BLaER1 treated with 17β-estradiol and CSF1 and Interleukin-3, amounts not matched to agents 10 nM and 100 nM (cell line): Measurements from ENCODE around the gene TUSC2.

Experiments used
- H3K27ac ChIP-seq, 11 experiments: shearing (Covaris generic); formaldehyde crosslinking; 2 replicates each; pipeline ENCODE4 v1.8.1; 2022
- H3K27me3 ChIP-seq, 11 experiments: shearing (Covaris generic); formaldehyde crosslinking; 2 replicates each; pipeline ENCODE4 v1.8.1; 2022
- H3K36me3 ChIP-seq, 11 experiments: shearing (Covaris generic); formaldehyde crosslinking; 2 replicates each; pipeline ENCODE4 v1.8.1; 2022
- H3K4me1 ChIP-seq, 10 experiments: shearing (Covaris generic); formaldehyde crosslinking; 2 replicates each; pipeline ENCODE4 v1.8.1; 2022
- H3K4me2 ChIP-seq, 11 experiments: shearing (Covaris generic); formaldehyde crosslinking; 2 replicates each; pipeline ENCODE4 v1.8.1; 2022
- H3K4me3 ChIP-seq, 10 experiments: shearing (Covaris generic); formaldehyde crosslinking; 2 replicates each; pipeline ENCODE4 v1.8.1; 2022
- H3K9ac ChIP-seq, 11 experiments: shearing (Covaris generic); formaldehyde crosslinking; 2 replicates each; pipeline ENCODE4 v1.8.1; 2022
- H3K9me3 ChIP-seq, 11 experiments: shearing (Covaris generic); formaldehyde crosslinking; replicated peaks in 1 of 11; 2 replicates each; pipeline ENCODE4 v1.8.1; 2022
- H4K20me1 ChIP-seq, 11 experiments: shearing (Covaris generic); formaldehyde crosslinking; 2 replicates each; pipeline ENCODE4 v1.8.1; 2022
- Cebpa-rat ChIP-seq, 11 experiments: shearing (Covaris generic); IDR thresholded peaks; 2 replicates each; pipeline ENCODE4 v1.8.1; 2022

Gene TUSC2

GRCh38 chr3:50300681-50301254 is 27.3 kb downstream of the TUSC2 start:
- no peaks in the 10 kb centered on the region for H3K27me3 ChIP-seq
- peaks cover 24 to 46% (median 26%) of the 10 kb centered on the region in 10 experiments for H3K4me1 ChIP-seq
- H3K4me3 ChIP-seq = peak overlapping the region in 2 of 10 experiments; percentile 60 to 71; a peak in 2 of 20 replicates
- H3K4me2 ChIP-seq = peak overlapping the region; percentile 82 to 98 (median 92); a peak in 19 of 22 replicates
- peaks cover 0 to 10% (median 0%) of the 10 kb centered on the region in 11 experiments; a peak in 2 of 22 replicates for H3K36me3 ChIP-seq
- TF ChIP-seq Cebpa-rat (IDR thresholded peaks at IDR 0.05) = no peak
- peaks cover 0 to 14% (median 0%) of the 10 kb centered on the region in 11 experiments; a peak in 5 of 22 replicates for H4K20me1 ChIP-seq
- H3K9ac ChIP-seq = peak overlapping the region in 5 of 11 experiments; percentile 20 to 84 (median 74); a peak in 6 of 22 replicates
- H3K9me3 ChIP-seq = peaks cover 0 to 2% (median 0%) of the 10 kb centered on the region in 11 experiments; a peak in 1 of 22 replicates
- peak overlapping the region in 8 of 11 experiments; percentile 17 to 87 (median 68); a peak in 8 of 22 replicates for H3K27ac ChIP-seq

GRCh38 chr3:50299929-50300680 is 27.9 kb downstream of the TUSC2 start:
- TF ChIP-seq Cebpa-rat (IDR thresholded peaks at IDR 0.05) = no peak
- Histone ChIP-seq H3K9me3 (no peaks in the 10 kb centered on the region), H3K4me1 (peaks cover 24 to 46% (median 26%) of the 10 kb centered on the region in 10 experiments), H3K36me3 (peaks cover 0 to 10% (median 0%) of the 10 kb centered on the region in 11 experiments; a peak in 2 of 22 replicates), H4K20me1 (peaks cover 0 to 14% (median 0%) of the 10 kb centered on the region in 11 experiments; a peak in 5 of 22 replicates), H3K9ac (peak overlapping the region; percentile 72 to 87 (median 75)), H3K4me3 (peak overlapping the region; percentile 51 to 84 (median 66)), H3K27ac (peak overlapping the region; percentile 25 to 87 (median 67); a peak in 20 of 22 replicates), H3K27me3 (no peaks in the 10 kb centered on the region), H3K4me2 (peak overlapping the region; percentile 82 to 98 (median 92))

GRCh38 chr3:50299638-50299928 is 28.4 kb downstream of the TUSC2 start:
- Histone ChIP-seq H3K4me3 (peak overlapping the region; percentile 51 to 84 (median 66)), H4K20me1 (peaks cover 0 to 14% (median 0%) of the 10 kb centered on the region in 11 experiments; a peak in 5 of 22 replicates), H3K27ac (peak overlapping the region; percentile 25 to 87 (median 67); a peak in 20 of 22 replicates), H3K4me1 (peaks cover 24 to 46% (median 26%) of the 10 kb centered on the region in 10 experiments), H3K4me2 (peak overlapping the region; percentile 82 to 98 (median 92)), H3K36me3 (peaks cover 0 to 10% (median 0%) of the 10 kb centered on the region in 11 experiments; a peak in 2 of 22 replicates), H3K27me3 (no peaks in the 10 kb centered on the region), H3K9me3 (no peaks in the 10 kb centered on the region), H3K9ac (peak overlapping the region; percentile 72 to 87 (median 75))
- TF ChIP-seq Cebpa-rat (IDR thresholded peaks at IDR 0.05) = no peak

GRCh38 chr3:50298836-50299637 is 29.0 kb downstream of the TUSC2 start, which contains the start of the genes HYAL3 and NAA80:
Gene HYAL3, minus strand, starts transcription at chr3:50299405. Its CDS starts 3,803 bp downstream, at chr3:50295602.
Gene NAA80, minus strand, starts transcription at chr3:50299405. Its CDS starts 1,942 bp downstream, at chr3:50297463.
- H4K20me1 ChIP-seq = peaks cover 0 to 14% (median 0%) of the 10 kb centered on the region in 11 experiments; a peak in 5 of 22 replicates
- no peak for TF ChIP-seq Cebpa-rat (IDR thresholded peaks at IDR 0.05)
- peak within 1 kb of the TSS; percentile 75 to 87 (median 81) for H3K9ac ChIP-seq
- H3K4me2 ChIP-seq = peak within 1 kb of the TSS; percentile 95 to 99 (median 98)
- peaks cover 0 to 10% (median 0%) of the 10 kb centered on the region in 11 experiments; a peak in 2 of 22 replicates for H3K36me3 ChIP-seq
- no peaks in the 10 kb centered on the region for H3K27me3 ChIP-seq
- H3K4me3 ChIP-seq = peak within 1 kb of the TSS; percentile 66 to 84 (median 74)
- peaks cover 24 to 46% (median 26%) of the 10 kb centered on the region in 10 experiments for H3K4me1 ChIP-seq
- H3K27ac ChIP-seq = peak within 1 kb of the TSS; percentile 42 to 87 (median 78); a peak in 21 of 22 replicates
- H3K9me3 ChIP-seq = no peaks in the 10 kb centered on the region

- Histone ChIP-seq H3K27me3 (no peaks in the 10 kb centered on the region), H3K36me3 (peaks cover 0 to 10% (median 0%) of the 10 kb centered on the region in 11 experiments; a peak in 2 of 22 replicates), H3K4me3 (peak overlapping the region; percentile 66 to 84 (median 74)), H3K9ac (peak overlapping the region; percentile 75 to 87 (median 81)), H3K9me3 (no peaks in the 10 kb centered on the region), H3K4me2 (peak overlapping the region; percentile 82 to 99 (median 98)), H4K20me1 (peaks cover 0 to 14% (median 0%) of the 10 kb centered on the region in 11 experiments; a peak in 5 of 22 replicates), H3K4me1 (peaks cover 27 to 44% (median 31%) of the 10 kb centered on the region in 10 experiments), H3K27ac (peak overlapping the region; percentile 42 to 86 (median 77); a peak in 21 of 22 replicates)
- TF ChIP-seq Cebpa-rat (IDR thresholded peaks at IDR 0.05) = no peak
Measured at GRCh38 chr3:50297896-50298725, 29.9 kb downstream of the TUSC2 start.

- Histone ChIP-seq H4K20me1 (peaks cover 0 to 14% (median 0%) of the 10 kb centered on the region in 11 experiments; a peak in 5 of 22 replicates), H3K27me3 (no peaks in the 10 kb centered on the region), H3K9ac (peak overlapping the region in 2 of 11 experiments; percentile 77 to 84; a peak in 4 of 22 replicates), H3K36me3 (peaks cover 0 to 10% (median 0%) of the 10 kb centered on the region in 11 experiments; a peak in 2 of 22 replicates), H3K9me3 (no peaks in the 10 kb centered on the region), H3K4me1 (peaks cover 34 to 47% (median 37%) of the 10 kb centered on the region in 10 experiments), H3K4me2 (peak overlapping the region in 8 of 11 experiments; percentile 95 to 99 (median 98); a peak in 11 of 22 replicates), H3K4me3 (peak overlapping the region in 1 of 10 experiments; percentile 82; a peak in 1 of 20 replicates), H3K27ac (no peak overlapping the region)
- TF ChIP-seq Cebpa-rat (IDR thresholded peaks at IDR 0.05) = no peak
Measured at GRCh38 chr3:50297384-50297775, 30.6 kb downstream of the TUSC2 start.

GRCh38 chr3:50296721-50297383 is 31.2 kb downstream of the TUSC2 start:
- 0 out of 22 replicates have a peak overlapping the region, but pooled peaks of 1 of the 11 experiments have one; percentile 98 for H3K4me2 ChIP-seq
- H3K9me3 ChIP-seq = no peaks in the 10 kb centered on the region
- H3K4me1 ChIP-seq = peaks cover 34 to 47% (median 37%) of the 10 kb centered on the region in 10 experiments
- no peak overlapping the region for H3K27ac ChIP-seq
- no peak overlapping the region for H3K4me3 ChIP-seq
- H3K9ac ChIP-seq = peak overlapping the region in 1 of 11 experiments; percentile 3; a peak in 1 of 22 replicates
- no peaks in the 10 kb centered on the region for H3K27me3 ChIP-seq
- H4K20me1 ChIP-seq = peaks cover 0 to 14% (median 0%) of the 10 kb centered on the region in 11 experiments; a peak in 5 of 22 replicates
- no peak for TF ChIP-seq Cebpa-rat (IDR thresholded peaks at IDR 0.05)
- peaks cover 0 to 10% (median 0%) of the 10 kb centered on the region in 11 experiments; a peak in 2 of 22 replicates for H3K36me3 ChIP-seq
